Suprapubic skin (tissue), 3 donors: ENCODE data around the gene DCD.

Experiments
- EP300 ChIP-seq: sonication (generic); formaldehyde crosslinking; IDR thresholded peaks from one replicate; pipeline ENCODE4 v1.6.1; 2017; ENCODE audit warnings: antibody characterized with exemption
- TF ChIP-seq, protein P1 (sequence below), 2 donors: fragments of 200-600 bp in 1 of 2; fragments of 450-650 bp in 1 of 2; sonication (generic) in 1 of 2; IDR thresholded peaks; one replicate each; pipeline ENCODE4 v1.5.1; 2016 to 2019; ENCODE audit warnings: antibody characterized with exemption in 2 of 2, mild to moderate bottlenecking in 1 of 2, moderate library complexity in 1 of 2

GRCh38 chr12:54661048-54661447, 12.9 kb upstream of the DCD start:
- TF ChIP-seq, protein P1, sequence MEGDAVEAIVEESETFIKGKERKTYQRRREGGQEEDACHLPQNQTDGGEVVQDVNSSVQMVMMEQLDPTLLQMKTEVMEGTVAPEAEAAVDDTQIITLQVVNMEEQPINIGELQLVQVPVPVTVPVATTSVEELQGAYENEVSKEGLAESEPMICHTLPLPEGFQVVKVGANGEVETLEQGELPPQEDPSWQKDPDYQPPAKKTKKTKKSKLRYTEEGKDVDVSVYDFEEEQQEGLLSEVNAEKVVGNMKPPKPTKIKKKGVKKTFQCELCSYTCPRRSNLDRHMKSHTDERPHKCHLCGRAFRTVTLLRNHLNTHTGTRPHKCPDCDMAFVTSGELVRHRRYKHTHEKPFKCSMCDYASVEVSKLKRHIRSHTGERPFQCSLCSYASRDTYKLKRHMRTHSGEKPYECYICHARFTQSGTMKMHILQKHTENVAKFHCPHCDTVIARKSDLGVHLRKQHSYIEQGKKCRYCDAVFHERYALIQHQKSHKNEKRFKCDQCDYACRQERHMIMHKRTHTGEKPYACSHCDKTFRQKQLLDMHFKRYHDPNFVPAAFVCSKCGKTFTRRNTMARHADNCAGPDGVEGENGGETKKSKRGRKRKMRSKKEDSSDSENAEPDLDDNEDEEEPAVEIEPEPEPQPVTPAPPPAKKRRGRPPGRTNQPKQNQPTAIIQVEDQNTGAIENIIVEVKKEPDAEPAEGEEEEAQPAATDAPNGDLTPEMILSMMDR (IDR thresholded peaks at IDR 0.05): no peak
- no peak for TF ChIP-seq EP300
